WTC11 (cell line): ENCODE data around the gene LARP1. TPM values are rescaled to one million over a fixed set of nuclear protein-coding genes. Genes with fewer than 3 reads are reported as not detected.
A peak's percentile ranks its signal among the peaks of the same experiment; 100 is the strongest.

Source experiments
- ATAC-seq: fragments of 200-7000 bp; cut with Tn5 transposase; 2 replicates; pipeline ENCODE4 v1.10.0; 2021; ENCODE audit warnings: mild to moderate bottlenecking, moderate library complexity
- CTCF ChIA-PET: fragments of 300-600 bp; sonication (Branson Sonifier 250); formaldehyde crosslinking; loops from one replicate; lab custom pipeline; 2021; ENCODE audit warnings: antibody characterized with exemption; lab: Charles Lee
- POLR2A ChIA-PET: fragments of 350-600 bp; sonication (Branson Sonifier 250); formaldehyde crosslinking; loops from one replicate; lab custom pipeline; 2021; ENCODE audit warnings: antibody characterized with exemption; lab: Charles Lee
- DNase-seq: peaks from one replicate; pipeline ENCODE4 v3.0.0; 2021; ENCODE audit warnings: low spot score
- H3K27ac Mint-ChIP-seq: 2 replicates; pipeline ENCODE4 v1.8.0; 2021; ENCODE audit warnings: mixed read lengths
- H3K27me3 Mint-ChIP-seq: 2 replicates; pipeline ENCODE4 v1.8.0; 2021; ENCODE audit warnings: low read depth, mild to moderate bottlenecking, moderate library complexity, mixed read lengths
- H3K36me3 Mint-ChIP-seq: 2 replicates; pipeline ENCODE4 v1.8.0; 2021; ENCODE audit warnings: mixed read lengths
- H3K4me1 Mint-ChIP-seq: 2 replicates; pipeline ENCODE4 v1.8.0; 2022; ENCODE audit warnings: mixed read lengths
- H3K4me3 Mint-ChIP-seq: 2 replicates; pipeline ENCODE4 v1.8.0; 2021; ENCODE audit warnings: mild to moderate bottlenecking, moderate library complexity, mixed read lengths
- H3K9me3 Mint-ChIP-seq: 2 replicates; pipeline ENCODE4 v1.8.0; 2021; ENCODE audit warnings: mixed read lengths
- EMX1 ChIP-seq: fragments of 250-450 bp; sonication (Bioruptor Pico); IDR thresholded peaks from 2 replicates; pipeline ENCODE4 v1.8.0; 2021; ENCODE audit warnings: mild to moderate bottlenecking
- ESRRA ChIP-seq: sonication (generic); formaldehyde crosslinking; IDR thresholded peaks from 2 replicates; pipeline ENCODE4 v1.8.1; 2022; ENCODE audit warnings: mild to moderate bottlenecking, missing genetic modification reagents, borderline replicate concordance
- GABPB1 ChIP-seq: sonication (generic); formaldehyde crosslinking; IDR thresholded peaks from 2 replicates; pipeline ENCODE4 v1.8.1; 2023; ENCODE audit warnings: mild to moderate bottlenecking, missing genetic modification reagents
- KAT7 ChIP-seq: sonication (generic); formaldehyde crosslinking; IDR thresholded peaks from 2 replicates; pipeline ENCODE4 v1.8.1; 2023; ENCODE audit warnings: missing genetic modification reagents, mild to moderate bottlenecking, borderline replicate concordance
- MYBL2 ChIP-seq: sonication (generic); formaldehyde crosslinking; IDR thresholded peaks from 2 replicates; pipeline ENCODE4 v1.8.1; 2023; ENCODE audit warnings: mild to moderate bottlenecking, moderate library complexity, missing genetic modification reagents
- ZNF138 ChIP-seq: sonication (generic); formaldehyde crosslinking; conservative IDR thresholded peaks from 2 replicates; pipeline ENCODE4 v1.8.1; 2022; ENCODE audit warnings: mild to moderate bottlenecking, moderate library complexity, missing genetic modification reagents
- ZNF423 ChIP-seq: fragments of 250-450 bp; sonication (Bioruptor Pico); IDR thresholded peaks from 2 replicates; pipeline ENCODE4 v2.1.2; 2022; ENCODE audit warnings: mild to moderate bottlenecking, moderate library complexity
- ZNF671 ChIP-seq: fragments of 250-450 bp; sonication (Bioruptor Pico); IDR thresholded peaks from 2 replicates; pipeline ENCODE4 v1.8.0; 2021; ENCODE audit warnings: mild to moderate bottlenecking
- total RNA-seq: library from RNA; stranded (reverse); gene quantifications from 3 replicates; pipeline ENCODE4 v1.2.3, GENCODE V29; 2021
- TF ChIP-seq, protein P1 (sequence below): sonication (generic); formaldehyde crosslinking; IDR thresholded peaks from 2 replicates; pipeline ENCODE4 v1.8.1; 2022; ENCODE audit warnings: mild to moderate bottlenecking, moderate library complexity, missing genetic modification reagents
- TF ChIP-seq, protein P2 (sequence below): sonication (generic); formaldehyde crosslinking; IDR thresholded peaks from 2 replicates; pipeline ENCODE4 v1.8.1; 2023; ENCODE audit warnings: mild to moderate bottlenecking, missing genetic modification reagents, moderate library complexity
- TF ChIP-seq, protein P3 (sequence below): sonication (generic); formaldehyde crosslinking; conservative IDR thresholded peaks from 2 replicates; pipeline ENCODE4 v1.8.1; 2023; ENCODE audit warnings: mild to moderate bottlenecking, low read depth, missing genetic modification reagents, moderate library complexity
- TF ChIP-seq, protein P4 (sequence below): sonication (generic); formaldehyde crosslinking; IDR thresholded peaks from 2 replicates; pipeline ENCODE4 v1.8.1; 2022; ENCODE audit warnings: low read depth, mild to moderate bottlenecking, moderate library complexity, missing genetic modification reagents, borderline replicate concordance
- TF ChIP-seq, protein P5 (sequence below): sonication (generic); formaldehyde crosslinking; conservative IDR thresholded peaks from 2 replicates; pipeline ENCODE4 v1.8.1; 2022; ENCODE audit warnings: mild to moderate bottlenecking, missing genetic modification reagents
- TF ChIP-seq, protein P6 (sequence below): fragments of 200-600 bp; IDR thresholded peaks from 2 replicates; pipeline ENCODE4 v1.8.0; 2022; ENCODE audit warnings: antibody characterized with exemption
- TF ChIP-seq, protein P7 (sequence below): sonication (generic); formaldehyde crosslinking; IDR thresholded peaks from 2 replicates; pipeline ENCODE4 v1.8.0; 2022; ENCODE audit warnings: missing genetic modification reagents

The LARP1 gene
- total RNA-seq, 1 experiment from 2014 or later = 406 TPM

DNA sequence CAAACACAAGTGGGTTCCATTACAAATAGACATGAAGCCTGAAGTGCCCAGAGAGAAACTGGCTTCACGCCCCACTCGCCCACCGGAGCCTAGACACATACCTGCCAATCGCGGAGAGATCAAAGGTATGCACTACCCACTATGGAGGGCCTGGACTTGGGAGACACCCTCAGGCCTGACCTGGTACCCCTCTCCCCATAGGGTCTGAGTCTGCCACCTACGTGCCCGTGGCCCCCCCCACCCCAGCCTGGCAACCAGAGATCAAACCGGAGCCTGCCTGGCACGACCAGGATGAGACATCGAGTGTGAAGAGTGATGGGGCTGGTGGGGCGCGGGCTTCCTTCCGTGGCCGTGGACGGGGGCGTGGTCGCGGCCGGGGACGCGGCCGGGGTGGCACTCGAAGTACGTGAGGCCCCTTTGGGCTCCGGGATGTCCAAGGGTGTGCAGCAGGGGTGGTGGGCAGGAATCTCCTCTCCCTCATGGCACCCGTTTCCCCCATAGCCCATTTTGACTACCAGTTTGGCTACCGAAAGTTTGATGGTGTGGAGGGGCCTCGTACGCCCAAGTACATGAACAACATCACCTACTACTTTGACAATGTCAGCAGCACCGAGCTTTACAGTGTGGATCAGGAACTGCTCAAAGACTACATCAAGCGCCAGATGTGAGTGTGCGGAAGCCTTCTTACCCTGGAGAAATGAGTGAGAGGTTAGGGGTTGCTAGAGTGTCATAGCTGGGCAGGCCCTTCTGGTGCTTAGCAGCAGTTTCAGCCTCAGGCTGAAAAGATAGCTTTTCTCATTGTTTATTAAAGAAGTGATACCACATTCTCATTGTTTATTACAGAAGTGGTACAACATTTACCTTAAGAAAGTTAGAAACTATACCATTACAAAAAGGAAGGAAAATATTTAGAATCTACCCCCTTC is 38.7 kb downstream of the LARP1 start:
- Mint-ChIP-seq H3K36me3 (peaks cover 80% of the 10 kb centered on the region), H3K4me1 (no peaks in the 10 kb centered on the region), H3K27ac (peak overlapping the region; percentile 32; the same call in 1 of the 2 replicates), H3K9me3 (no peaks in the 10 kb centered on the region), H3K4me3 (no peak overlapping the region), H3K27me3 (no peaks in the 10 kb centered on the region)
- ATAC-seq (no peak), DNase-seq (no peak)
- ChIA-PET POLR2A (interaction anchor here (1.2 kb wide), 1 partner anchor 24 kb away, joined by 3 read pairs; no protein-coding TSS in a partner anchor), CTCF (no interaction called here)
- TF ChIP-seq EMX1 (CRISPR knock-in tag) (no peak), GABPB1 (CRISPR knock-in tag) (no peak), MYBL2 (CRISPR knock-in tag) (no peak), ZNF138 (CRISPR knock-in tag) (no peak), ESRRA (CRISPR knock-in tag) (no peak), ZNF423 (CRISPR knock-in tag) (no peak), KAT7 (CRISPR knock-in tag) (no peak), ZNF671 (no peak)
- TF ChIP-seq, protein P1, sequence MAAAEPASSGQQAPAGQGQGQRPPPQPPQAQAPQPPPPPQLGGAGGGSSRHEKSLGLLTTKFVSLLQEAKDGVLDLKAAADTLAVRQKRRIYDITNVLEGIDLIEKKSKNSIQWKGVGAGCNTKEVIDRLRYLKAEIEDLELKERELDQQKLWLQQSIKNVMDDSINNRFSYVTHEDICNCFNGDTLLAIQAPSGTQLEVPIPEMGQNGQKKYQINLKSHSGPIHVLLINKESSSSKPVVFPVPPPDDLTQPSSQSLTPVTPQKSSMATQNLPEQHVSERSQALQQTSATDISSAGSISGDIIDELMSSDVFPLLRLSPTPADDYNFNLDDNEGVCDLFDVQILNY = no peak
- TF ChIP-seq, protein P2, sequence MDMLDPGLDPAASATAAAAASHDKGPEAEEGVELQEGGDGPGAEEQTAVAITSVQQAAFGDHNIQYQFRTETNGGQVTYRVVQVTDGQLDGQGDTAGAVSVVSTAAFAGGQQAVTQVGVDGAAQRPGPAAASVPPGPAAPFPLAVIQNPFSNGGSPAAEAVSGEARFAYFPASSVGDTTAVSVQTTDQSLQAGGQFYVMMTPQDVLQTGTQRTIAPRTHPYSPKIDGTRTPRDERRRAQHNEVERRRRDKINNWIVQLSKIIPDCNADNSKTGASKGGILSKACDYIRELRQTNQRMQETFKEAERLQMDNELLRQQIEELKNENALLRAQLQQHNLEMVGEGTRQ = no peak
- TF ChIP-seq, protein P3, sequence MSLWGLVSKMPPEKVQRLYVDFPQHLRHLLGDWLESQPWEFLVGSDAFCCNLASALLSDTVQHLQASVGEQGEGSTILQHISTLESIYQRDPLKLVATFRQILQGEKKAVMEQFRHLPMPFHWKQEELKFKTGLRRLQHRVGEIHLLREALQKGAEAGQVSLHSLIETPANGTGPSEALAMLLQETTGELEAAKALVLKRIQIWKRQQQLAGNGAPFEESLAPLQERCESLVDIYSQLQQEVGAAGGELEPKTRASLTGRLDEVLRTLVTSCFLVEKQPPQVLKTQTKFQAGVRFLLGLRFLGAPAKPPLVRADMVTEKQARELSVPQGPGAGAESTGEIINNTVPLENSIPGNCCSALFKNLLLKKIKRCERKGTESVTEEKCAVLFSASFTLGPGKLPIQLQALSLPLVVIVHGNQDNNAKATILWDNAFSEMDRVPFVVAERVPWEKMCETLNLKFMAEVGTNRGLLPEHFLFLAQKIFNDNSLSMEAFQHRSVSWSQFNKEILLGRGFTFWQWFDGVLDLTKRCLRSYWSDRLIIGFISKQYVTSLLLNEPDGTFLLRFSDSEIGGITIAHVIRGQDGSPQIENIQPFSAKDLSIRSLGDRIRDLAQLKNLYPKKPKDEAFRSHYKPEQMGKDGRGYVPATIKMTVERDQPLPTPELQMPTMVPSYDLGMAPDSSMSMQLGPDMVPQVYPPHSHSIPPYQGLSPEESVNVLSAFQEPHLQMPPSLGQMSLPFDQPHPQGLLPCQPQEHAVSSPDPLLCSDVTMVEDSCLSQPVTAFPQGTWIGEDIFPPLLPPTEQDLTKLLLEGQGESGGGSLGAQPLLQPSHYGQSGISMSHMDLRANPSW (CRISPR knock-in tag) = no peak
- TF ChIP-seq, protein P4, sequence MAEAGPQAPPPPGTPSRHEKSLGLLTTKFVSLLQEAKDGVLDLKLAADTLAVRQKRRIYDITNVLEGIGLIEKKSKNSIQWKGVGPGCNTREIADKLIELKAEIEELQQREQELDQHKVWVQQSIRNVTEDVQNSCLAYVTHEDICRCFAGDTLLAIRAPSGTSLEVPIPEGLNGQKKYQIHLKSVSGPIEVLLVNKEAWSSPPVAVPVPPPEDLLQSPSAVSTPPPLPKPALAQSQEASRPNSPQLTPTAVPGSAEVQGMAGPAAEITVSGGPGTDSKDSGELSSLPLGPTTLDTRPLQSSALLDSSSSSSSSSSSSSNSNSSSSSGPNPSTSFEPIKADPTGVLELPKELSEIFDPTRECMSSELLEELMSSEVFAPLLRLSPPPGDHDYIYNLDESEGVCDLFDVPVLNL (CRISPR knock-in tag) = no peak
- TF ChIP-seq, protein P5, sequence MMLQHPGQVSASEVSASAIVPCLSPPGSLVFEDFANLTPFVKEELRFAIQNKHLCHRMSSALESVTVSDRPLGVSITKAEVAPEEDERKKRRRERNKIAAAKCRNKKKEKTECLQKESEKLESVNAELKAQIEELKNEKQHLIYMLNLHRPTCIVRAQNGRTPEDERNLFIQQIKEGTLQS (CRISPR knock-in tag) = no peak
- TF ChIP-seq, protein P6, sequence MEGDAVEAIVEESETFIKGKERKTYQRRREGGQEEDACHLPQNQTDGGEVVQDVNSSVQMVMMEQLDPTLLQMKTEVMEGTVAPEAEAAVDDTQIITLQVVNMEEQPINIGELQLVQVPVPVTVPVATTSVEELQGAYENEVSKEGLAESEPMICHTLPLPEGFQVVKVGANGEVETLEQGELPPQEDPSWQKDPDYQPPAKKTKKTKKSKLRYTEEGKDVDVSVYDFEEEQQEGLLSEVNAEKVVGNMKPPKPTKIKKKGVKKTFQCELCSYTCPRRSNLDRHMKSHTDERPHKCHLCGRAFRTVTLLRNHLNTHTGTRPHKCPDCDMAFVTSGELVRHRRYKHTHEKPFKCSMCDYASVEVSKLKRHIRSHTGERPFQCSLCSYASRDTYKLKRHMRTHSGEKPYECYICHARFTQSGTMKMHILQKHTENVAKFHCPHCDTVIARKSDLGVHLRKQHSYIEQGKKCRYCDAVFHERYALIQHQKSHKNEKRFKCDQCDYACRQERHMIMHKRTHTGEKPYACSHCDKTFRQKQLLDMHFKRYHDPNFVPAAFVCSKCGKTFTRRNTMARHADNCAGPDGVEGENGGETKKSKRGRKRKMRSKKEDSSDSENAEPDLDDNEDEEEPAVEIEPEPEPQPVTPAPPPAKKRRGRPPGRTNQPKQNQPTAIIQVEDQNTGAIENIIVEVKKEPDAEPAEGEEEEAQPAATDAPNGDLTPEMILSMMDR = no peak
- TF ChIP-seq, protein P7, sequence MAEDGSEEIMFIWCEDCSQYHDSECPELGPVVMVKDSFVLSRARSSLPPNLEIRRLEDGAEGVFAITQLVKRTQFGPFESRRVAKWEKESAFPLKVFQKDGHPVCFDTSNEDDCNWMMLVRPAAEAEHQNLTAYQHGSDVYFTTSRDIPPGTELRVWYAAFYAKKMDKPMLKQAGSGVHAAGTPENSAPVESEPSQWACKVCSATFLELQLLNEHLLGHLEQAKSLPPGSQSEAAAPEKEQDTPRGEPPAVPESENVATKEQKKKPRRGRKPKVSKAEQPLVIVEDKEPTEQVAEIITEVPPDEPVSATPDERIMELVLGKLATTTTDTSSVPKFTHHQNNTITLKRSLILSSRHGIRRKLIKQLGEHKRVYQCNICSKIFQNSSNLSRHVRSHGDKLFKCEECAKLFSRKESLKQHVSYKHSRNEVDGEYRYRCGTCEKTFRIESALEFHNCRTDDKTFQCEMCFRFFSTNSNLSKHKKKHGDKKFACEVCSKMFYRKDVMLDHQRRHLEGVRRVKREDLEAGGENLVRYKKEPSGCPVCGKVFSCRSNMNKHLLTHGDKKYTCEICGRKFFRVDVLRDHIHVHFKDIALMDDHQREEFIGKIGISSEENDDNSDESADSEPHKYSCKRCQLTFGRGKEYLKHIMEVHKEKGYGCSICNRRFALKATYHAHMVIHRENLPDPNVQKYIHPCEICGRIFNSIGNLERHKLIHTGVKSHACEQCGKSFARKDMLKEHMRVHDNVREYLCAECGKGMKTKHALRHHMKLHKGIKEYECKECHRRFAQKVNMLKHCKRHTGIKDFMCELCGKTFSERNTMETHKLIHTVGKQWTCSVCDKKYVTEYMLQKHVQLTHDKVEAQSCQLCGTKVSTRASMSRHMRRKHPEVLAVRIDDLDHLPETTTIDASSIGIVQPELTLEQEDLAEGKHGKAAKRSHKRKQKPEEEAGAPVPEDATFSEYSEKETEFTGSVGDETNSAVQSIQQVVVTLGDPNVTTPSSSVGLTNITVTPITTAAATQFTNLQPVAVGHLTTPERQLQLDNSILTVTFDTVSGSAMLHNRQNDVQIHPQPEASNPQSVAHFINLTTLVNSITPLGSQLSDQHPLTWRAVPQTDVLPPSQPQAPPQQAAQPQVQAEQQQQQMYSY (CRISPR knock-in tag) = no peak
